Coronary artery (tissue), 2 donors: ENCODE measurements around the gene CEBPE.

Experiments
- DNase-seq: peaks from one replicate; pipeline ENCODE4 v3.0.0-alpha.2; 2017; ENCODE audit warnings: low spot score
- H3K27ac ChIP-seq, 2 donors: fragments of 200-600 bp; sonication (generic); one replicate each; pipeline ENCODE4 v1.5.1; 2016 to 2019
- H3K4me3 ChIP-seq: fragments of 200-600 bp; sonication (generic); 2 replicates; pipeline ENCODE4 v1.5.1; 2016; ENCODE audit warnings: mild to moderate bottlenecking, moderate library complexity
- CTCF ChIP-seq: fragments of 200-600 bp; sonication (generic); IDR thresholded peaks from one replicate; pipeline ENCODE4 v1.5.1; 2019; ENCODE audit warnings: antibody characterized with exemption

CEBPE gene

DNA sequence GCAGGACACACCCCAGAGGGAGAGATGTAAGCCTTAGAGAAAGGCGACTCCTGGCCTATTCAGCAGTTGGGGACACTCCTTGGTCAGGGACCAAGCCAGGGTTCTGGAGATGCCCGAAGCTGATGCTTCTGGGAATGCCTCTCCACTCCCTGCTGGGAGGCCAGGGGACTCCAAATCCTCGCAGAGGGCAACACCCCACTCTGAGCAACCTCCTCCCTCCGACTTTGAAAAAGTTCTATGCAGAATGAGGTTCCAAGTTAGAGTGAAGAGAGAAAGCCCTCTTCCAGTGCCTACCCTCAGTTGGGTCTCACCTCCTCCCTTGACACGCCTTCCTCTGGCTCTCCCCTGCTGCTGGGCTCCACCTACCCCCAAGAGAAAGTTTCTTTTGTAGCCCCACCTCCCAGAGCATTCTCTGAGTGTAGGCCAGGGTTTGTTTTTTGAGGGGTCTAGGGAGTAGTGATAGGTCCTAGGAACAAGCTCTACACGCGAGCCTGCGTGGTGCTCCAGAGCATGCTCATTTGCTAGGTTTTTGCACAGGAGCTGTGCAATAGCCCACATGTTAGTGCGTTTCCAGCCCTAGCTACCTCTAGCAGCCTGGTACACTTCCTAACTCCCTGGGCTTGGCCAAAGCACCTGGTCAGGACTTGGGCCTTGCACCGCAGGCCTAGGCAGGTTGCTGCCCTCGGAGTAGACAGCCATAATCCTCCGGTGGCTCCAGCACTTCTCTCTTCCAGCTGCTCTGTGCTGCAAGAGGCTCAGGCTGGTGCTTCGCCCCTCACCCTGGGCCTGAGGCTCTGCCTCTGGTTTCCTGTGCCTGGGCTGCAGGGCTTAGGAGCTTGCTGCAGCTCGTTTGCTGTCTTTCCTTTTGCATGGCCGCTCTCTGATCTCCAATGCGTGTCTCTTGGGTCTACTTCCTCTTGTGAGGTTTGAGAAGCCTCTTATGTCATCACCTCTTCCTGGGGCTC, 590 bp upstream of the CEBPE start:
- TF ChIP-seq CTCF, result no peak
- no peak for DNase-seq
- Histone ChIP-seq H3K4me3 (no peak overlapping the region), H3K27ac (no peak overlapping the region)

GRCh38 chr14:23117371-23118020, 1.6 kb downstream of the CEBPE start:
- Histone ChIP-seq H3K27ac (no peak overlapping the region), H3K4me3 (no peak overlapping the region)
- no peak for DNase-seq
- TF ChIP-seq CTCF, result no peak

GRCh38 chr14:23115918-23116317, 3.1 kb downstream of the CEBPE start:
- Histone ChIP-seq H3K27ac (no peak overlapping the region), H3K4me3 (no peak overlapping the region)
- no peak for DNase-seq
- no peak for TF ChIP-seq CTCF

DNA sequence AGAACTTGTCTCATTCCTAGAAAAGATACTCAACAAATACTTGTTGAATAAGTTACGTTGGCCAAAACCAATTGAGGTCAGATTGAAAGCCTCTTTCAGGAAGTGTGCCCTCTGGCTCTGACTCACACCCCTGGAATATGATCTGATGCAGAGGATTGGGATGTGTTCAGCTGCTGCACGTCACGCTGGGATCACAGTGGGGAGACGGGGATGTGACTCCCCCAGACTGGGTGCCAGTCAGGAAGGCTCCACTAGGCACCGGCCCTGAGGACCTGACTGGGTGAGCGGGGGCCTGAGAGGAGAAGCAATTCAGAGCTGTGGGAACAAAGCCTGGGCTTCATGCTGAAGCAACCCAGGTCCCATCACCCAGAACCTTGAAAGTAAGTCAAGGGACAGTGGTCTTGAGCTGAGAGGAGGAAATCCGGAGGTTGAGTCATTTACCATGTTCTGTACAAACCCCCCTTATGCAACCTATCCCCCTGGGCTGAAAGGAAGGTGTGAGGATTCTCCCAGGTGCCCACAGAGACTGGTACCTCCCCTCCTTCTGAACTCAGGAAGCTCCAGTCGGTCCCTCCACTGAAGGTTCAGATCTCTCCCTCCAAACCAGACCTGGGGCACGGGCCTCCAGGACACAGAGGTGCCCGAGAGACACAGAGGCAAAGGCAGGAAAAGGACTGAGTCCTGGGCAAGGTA, 3.9 kb downstream of the CEBPE start:
- no peak for DNase-seq
- no peak overlapping the region for H3K27ac ChIP-seq
- no peak overlapping the region for H3K4me3 ChIP-seq
- no peak for TF ChIP-seq CTCF

DNA sequence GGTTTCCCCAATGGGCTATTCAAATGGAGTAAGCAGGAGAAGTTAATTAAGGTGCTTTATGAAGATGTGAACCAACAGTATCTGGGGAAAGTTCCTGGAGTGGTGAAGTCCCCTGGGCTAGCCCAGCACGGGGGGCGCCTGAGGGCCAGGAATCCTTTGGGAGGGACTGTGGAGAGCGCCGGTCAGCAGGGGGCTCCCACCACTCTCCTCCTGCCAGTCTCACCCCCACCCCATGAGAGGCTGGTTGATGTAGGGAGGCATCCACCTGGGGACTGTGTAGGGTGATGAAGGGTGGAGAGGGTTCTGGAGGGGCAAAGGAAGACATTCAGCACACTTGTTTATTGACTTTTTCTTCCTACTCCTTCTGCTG, 4.4 kb downstream of the CEBPE start:
- no peak overlapping the region for H3K27ac ChIP-seq
- no peak for TF ChIP-seq CTCF
- H3K4me3 ChIP-seq, result no peak overlapping the region
- DNase-seq, result no peak

GRCh38 chr14:23114120-23114458, 5.0 kb downstream of the CEBPE start:
- DNase-seq, result no peak
- no peak for TF ChIP-seq CTCF
- Histone ChIP-seq H3K4me3 (no peak overlapping the region), H3K27ac (no peak overlapping the region)
